ENCODE measurements around the gene F12. TPM values are rescaled to one million over a fixed set of nuclear protein-coding genes. Genes with fewer than 3 reads are reported as not detected.
A peak's percentile ranks its signal among the peaks of the same experiment; 100 is the strongest.

The F12 gene
- total RNA-seq, 1 experiment from 2014 or later: 30.0 TPM

DNA sequence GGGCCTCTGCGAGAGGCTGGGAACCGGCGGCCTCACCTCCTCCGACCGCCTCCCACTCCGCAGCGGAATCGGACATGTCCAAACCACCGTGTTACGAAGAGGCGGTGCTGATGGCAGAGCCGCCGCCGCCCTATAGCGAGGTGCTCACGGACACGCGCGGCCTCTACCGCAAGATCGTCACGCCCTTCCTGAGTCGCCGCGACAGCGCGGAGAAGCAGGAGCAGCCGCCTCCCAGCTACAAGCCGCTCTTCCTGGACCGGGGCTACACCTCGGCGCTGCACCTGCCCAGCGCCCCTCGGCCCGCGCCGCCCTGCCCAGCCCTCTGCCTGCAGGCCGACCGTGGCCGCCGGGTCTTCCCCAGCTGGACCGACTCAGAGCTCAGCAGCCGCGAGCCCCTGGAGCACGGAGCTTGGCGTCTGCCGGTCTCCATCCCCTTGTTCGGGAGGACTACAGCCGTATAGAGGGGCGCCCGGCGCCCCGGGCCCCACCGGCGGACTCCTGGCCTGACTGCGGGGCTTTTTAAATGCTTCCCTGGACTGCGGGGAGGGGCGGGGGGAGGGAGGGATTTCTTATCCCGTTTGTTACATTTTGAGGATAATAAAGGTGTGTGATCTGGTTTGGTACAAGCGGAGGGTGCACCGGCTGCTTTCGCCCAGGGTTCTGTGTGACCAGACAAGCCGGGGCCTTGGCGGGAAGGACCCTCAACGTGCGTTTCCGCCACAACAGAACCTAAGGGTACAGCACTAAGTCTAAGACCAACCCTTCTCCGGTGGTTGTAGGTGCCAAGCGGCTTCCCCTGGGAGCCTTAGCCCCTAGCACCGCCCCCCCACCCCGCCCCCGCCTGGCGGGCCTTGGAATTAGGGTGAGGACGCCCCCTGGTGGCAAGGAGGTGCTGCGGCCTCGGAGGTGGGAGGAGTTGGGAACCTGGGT is 46.6 kb upstream of the F12 start:
- H3K9ac ChIP-seq (ENCODE audit: low read length): peak overlapping the region; percentile 92
- POLR2A ChIA-PET: interaction anchor here (0.6 to 2.3 kb wide), 7 partner anchors 9 to 104 kb away, joined by 3 to 7 read pairs (median 4); partner anchors contain the start of genes LMAN2, PDLIM7 and PRR7
- no peaks in the 10 kb centered on the region for H3K9me2 ChIP-seq (ENCODE audit: insufficient read depth)

More for the DNA sequence above, 46.6 kb upstream of the F12 start:
- RAD21 ChIA-PET (ENCODE audit: low non-redundant PET in 1 of 2, low total read pairs in 2 of 2, uncharacterized antibody in 2 of 2, unreplicated experiment in 2 of 2): interaction anchor here (0.7 to 0.9 kb wide), 3 partner anchors 30 to 149 kb away, joined by 3 to 4 read pairs (median 3); partner anchors contain the start of gene GRK6 (in 1 of the 2)
- ATAC-seq: peak; percentile 43
- DNase-seq (ENCODE audit: low read depth, low spot score): peak; percentile 84
- BruUV-seq (replicated peaks): TSS peak; percentile 69
- no peaks in the 10 kb centered on the region for H4K20me1 ChIP-seq (ENCODE audit: insufficient read depth)
- intact Hi-C loops (cut with micrococcal nuclease): loop anchor here (1.0 to 2.0 kb wide), 3 partner anchors 52 to 341 kb away; no protein-coding TSS in a partner anchor
- H3K27ac ChIP-seq (ENCODE audit: low read depth, low read length): peak overlapping the region; percentile 96
- peak; percentile 50 for TF ChIP-seq POLR2AphosphoS5 (IDR thresholded peaks at IDR 0.05; ENCODE audit: low read depth, low read length)
- TF ChIP-seq ELF1 (IDR thresholded peaks at IDR 0.05; ENCODE audit: borderline replicate concordance, low read depth): no peak
- peak; percentile 23 for TF ChIP-seq POLR2A (IDR thresholded peaks at IDR 0.05; ENCODE audit: borderline replicate concordance, extremely low read depth, insufficient read depth, insufficient read length)
- no peak for TF ChIP-seq EZH2 (IDR thresholded peaks at IDR 0.05)
- TF ChIP-seq YY1 (IDR thresholded peaks at IDR 0.05; ENCODE audit: extremely low read depth, insufficient replicate concordance, low read depth, low read length): peak; percentile 72
- TF ChIP-seq, protein P1, sequence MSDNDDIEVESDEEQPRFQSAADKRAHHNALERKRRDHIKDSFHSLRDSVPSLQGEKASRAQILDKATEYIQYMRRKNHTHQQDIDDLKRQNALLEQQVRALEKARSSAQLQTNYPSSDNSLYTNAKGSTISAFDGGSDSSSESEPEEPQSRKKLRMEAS (IDR thresholded peaks at IDR 0.05): no peak
- TF ChIP-seq, protein P2, sequence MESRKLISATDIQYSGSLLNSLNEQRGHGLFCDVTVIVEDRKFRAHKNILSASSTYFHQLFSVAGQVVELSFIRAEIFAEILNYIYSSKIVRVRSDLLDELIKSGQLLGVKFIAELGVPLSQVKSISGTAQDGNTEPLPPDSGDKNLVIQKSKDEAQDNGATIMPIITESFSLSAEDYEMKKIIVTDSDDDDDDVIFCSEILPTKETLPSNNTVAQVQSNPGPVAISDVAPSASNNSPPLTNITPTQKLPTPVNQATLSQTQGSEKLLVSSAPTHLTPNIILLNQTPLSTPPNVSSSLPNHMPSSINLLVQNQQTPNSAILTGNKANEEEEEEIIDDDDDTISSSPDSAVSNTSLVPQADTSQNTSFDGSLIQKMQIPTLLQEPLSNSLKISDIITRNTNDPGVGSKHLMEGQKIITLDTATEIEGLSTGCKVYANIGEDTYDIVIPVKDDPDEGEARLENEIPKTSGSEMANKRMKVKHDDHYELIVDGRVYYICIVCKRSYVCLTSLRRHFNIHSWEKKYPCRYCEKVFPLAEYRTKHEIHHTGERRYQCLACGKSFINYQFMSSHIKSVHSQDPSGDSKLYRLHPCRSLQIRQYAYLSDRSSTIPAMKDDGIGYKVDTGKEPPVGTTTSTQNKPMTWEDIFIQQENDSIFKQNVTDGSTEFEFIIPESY (IDR thresholded peaks at IDR 0.05; ENCODE audit: extremely low read depth, insufficient replicate concordance, low read length): no peak
- TF ChIP-seq, protein P3, sequence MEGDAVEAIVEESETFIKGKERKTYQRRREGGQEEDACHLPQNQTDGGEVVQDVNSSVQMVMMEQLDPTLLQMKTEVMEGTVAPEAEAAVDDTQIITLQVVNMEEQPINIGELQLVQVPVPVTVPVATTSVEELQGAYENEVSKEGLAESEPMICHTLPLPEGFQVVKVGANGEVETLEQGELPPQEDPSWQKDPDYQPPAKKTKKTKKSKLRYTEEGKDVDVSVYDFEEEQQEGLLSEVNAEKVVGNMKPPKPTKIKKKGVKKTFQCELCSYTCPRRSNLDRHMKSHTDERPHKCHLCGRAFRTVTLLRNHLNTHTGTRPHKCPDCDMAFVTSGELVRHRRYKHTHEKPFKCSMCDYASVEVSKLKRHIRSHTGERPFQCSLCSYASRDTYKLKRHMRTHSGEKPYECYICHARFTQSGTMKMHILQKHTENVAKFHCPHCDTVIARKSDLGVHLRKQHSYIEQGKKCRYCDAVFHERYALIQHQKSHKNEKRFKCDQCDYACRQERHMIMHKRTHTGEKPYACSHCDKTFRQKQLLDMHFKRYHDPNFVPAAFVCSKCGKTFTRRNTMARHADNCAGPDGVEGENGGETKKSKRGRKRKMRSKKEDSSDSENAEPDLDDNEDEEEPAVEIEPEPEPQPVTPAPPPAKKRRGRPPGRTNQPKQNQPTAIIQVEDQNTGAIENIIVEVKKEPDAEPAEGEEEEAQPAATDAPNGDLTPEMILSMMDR (IDR thresholded peaks at IDR 0.05 in 2 of 3, conservative IDR thresholded peaks at IDR 0.05 in 1 of 3; ENCODE audit: borderline replicate concordance in 1 of 3, insufficient read depth in 1 of 3, low read depth in 2 of 3, low read length in 2 of 3): peak in 2 of 3 experiments; percentile 87 to 94; a peak in 4 of 6 replicates
- TF ChIP-seq FOSL1 (IDR thresholded peaks at IDR 0.05; ENCODE audit: low read depth): no peak
- no peak for TF ChIP-seq TCF7L2 (IDR thresholded peaks at IDR 0.05; ENCODE audit: borderline replicate concordance, extremely low read depth, insufficient read depth, insufficient read length)
- no peak for TF ChIP-seq SP1 (IDR thresholded peaks at IDR 0.05; ENCODE audit: low read depth)
- H3K36me3 ChIP-seq (ENCODE audit: control insufficient read depth in 1 of 2, insufficient read depth in 2 of 2, low read length in 2 of 2): peaks cover 0 to 11% of the 10 kb centered on the region in 2 experiments; a peak in 1 of 4 replicates
- CTCF ChIA-PET: interaction anchor here (0.6 to 6.8 kb wide), 21 partner anchors 10 to 342 kb away, joined by 3 to 85 read pairs (median 6); partner anchors contain the start of genes GRK6, LMAN2, PDLIM7 and PFN3
- peaks cover 9% of the 10 kb centered on the region for H3K79me2 ChIP-seq (ENCODE audit: insufficient read depth, low read length)
- peaks cover 18 to 53% of the 10 kb centered on the region in 2 experiments; a peak in 3 of 4 replicates for H3K4me1 ChIP-seq (ENCODE audit: control insufficient read depth in 1 of 2, insufficient read depth in 2 of 2, low read length in 2 of 2)
- no peaks in the 10 kb centered on the region for H3K9me3 ChIP-seq (ENCODE audit: control insufficient read depth in 1 of 2, insufficient read depth in 1 of 2, low read depth in 1 of 2, low read length in 2 of 2)
- no peak overlapping the region for H2AFZ ChIP-seq (ENCODE audit: low read depth, low read length, poor library complexity, severe bottlenecking)
- H3K4me3 ChIP-seq (replicated peaks in 1 of 2; ENCODE audit: low read depth in 1 of 2, low read length in 2 of 2): peak overlapping the region; percentile 68 to 76
- peak overlapping the region; percentile 96 for H3K4me2 ChIP-seq (ENCODE audit: low read length)
- no peaks in the 10 kb centered on the region for H3K27me3 ChIP-seq (ENCODE audit: insufficient read depth, low read length)
